SHP77 (cell line): ENCODE data around the gene RHOT1.
"Not testable (repeated sequence)": the region's sequence is repeated elsewhere in the genome, so short reads cannot be mapped to it uniquely, and the experiment has no call there.

Experiments used
- DNase-seq, 2 experiments: peaks; one replicate each; lab custom pipeline; 2025; lab: John Stamatoyannopoulos, UW

Gene RHOT1

DNA sequence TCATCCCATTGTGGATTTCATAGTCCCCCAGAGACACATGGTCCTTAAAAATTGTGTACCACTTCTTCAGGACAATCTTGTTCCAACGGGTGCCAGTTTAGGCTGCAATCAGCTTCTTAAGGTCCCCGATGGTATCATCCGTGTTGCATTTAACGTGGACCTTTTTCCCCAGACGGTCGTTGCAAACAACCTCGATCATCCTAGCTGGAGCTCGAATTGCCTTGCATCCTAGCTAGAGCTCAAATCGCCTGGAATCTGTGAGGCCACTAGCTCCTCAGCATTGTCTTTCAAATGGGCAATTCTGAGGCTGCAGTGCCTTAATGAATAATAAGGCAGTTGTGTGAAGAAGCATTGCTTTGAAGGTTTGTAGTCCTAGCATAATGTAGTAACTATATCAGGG lies 85.6 kb downstream of the RHOT1 start:
- no peak for DNase-seq

DNA sequence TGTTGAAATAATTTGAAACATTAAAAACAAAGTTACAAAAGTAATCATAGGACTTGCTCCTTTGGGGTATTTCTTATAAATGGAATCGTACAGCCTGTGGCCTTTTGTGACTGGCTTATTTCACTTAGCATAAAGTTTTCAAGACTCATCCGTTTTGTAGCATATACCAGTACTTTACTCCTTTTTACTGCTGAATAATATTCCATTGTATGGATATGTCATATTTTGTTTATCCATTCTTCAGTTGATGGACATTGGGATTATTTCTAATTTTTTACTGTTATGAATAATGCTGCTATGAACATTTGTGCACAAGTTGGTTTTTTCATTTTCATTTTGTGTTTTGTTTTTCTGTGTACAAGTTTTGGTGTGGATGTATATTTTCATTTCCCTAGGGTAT lies 93.3 kb downstream of the RHOT1 start:
- no peak for DNase-seq

DNA sequence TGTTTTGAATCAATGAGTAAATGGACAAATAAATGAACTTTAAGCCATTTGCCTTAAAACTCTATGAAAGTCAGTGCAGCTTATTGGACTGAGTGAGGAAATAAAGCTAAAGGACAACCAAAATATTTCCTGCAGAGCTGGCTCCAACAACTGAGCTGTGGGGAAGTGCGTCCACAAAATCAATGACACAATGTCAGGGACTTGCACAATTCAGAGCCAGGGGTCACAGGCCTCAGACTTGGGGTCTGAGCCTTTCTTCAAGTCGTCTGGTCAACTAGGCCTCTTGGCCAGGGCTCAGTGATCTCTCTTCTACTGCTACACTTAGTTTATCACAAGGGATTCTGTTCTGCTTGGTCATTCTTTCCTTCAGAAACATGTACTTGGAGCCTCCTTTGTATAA lies 97.2 kb downstream of the RHOT1 start:
- no peak for DNase-seq

DNA sequence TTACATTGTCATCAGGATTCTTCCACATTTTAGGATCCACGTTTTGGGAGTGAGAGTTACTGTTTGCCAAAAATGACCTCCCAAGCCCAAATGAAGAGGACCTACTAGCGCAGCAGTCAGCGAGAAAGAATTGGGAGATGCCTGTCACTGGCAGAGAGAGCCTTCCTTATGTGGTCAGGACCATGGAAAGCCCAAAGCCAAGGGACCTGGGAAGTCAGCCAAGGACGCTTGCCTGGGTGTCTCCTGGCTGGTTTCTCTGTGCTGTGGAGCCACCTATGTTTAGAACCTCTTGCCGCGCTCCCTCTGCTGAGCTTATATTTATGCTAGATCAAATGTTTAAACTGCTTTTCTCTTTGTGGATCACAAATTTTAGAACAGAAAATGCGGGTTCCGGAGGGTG lies 98.4 kb downstream of the RHOT1 start:
- DNase-seq = no peak

- no peak for DNase-seq
Observed at GRCh38 chr17:32241640-32242039, 99.3 kb downstream of the RHOT1 start.

- no peak for DNase-seq
Observed at GRCh38 chr17:32249475-32249874, 107.2 kb downstream of the RHOT1 start.

GRCh38 chr17:32253117-32253611 lies 110.9 kb downstream of the RHOT1 start:
- peak; percentile 63 to 65 for DNase-seq

DNA sequence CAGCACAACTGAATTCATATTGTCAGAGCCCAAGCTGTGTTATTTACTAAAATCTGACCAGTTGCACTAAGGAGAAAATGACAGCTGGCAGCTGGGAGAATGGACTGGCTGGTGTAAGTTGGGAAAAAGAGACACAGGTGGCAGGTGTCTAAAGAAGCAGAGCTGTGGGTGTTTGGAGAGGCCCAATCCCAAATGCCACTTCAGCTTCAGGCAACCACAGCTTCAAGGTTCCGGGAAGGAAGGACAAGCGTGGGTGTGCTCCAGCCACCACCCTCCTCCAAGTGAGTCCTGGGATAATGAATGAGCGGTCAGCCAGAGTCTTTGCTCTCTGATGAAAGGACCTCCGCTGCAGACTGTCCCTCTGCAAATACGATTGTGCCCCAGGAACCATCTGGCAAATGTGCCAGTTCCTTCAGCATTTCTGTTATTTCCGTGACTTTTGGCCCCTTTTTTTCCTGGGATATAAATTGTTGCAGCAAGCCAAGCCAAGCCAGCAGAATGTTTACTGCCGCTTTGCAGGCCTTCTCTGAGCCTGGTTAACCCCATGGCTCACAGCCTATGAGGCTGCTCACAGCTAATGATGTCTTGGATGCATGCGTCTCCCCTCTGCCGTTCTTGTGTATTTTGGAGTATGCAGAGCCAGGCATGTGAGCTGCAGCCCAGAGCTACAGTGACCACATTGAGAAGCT lies 113.9 kb downstream of the RHOT1 start:
- no peak for DNase-seq

- no peak for DNase-seq
Observed at GRCh38 chr17:32256701-32257019, 114.4 kb downstream of the RHOT1 start.

DNA sequence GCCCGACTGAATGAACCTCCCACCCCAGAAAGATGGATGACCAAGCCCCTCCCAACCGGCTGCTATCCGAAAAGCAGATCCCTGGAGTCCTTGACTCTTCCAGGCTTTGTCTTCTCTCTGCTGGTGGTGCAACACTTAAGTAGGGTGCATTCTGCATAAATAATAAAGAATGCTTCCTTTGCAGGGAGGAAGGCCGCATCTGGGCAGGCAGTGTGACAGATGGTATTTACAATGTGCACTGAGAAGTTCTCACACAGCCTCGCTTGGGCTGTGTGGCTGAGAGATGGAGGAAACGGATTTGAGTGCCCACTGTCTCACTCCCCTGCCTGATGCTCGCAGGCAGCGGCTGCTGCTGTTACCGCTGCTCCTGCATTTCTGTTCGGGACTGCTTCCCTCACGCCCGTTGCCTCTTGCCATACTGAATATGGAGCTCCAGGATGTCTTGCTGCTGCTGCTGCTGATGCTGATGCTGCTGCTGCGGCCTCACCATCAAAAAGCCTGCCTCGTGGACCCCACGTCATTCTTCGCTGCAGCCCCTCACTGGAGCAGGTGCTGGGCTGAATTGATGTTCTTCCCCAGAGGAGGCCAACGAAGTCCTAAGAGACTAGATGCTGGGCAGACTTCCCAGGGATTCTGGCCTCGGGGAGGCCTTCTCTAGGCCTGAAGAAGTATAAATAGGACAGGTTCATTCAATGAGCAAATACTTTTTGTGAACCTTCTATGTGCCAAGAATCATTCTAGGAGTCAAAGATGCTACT lies 116.3 kb downstream of the RHOT1 start:
- DNase-seq = no peak

GRCh38 chr17:32259586-32259985 lies 117.3 kb downstream of the RHOT1 start:
- no peak for DNase-seq

GRCh38 chr17:32261417-32261736 lies 119.1 kb downstream of the RHOT1 start:
- no peak for DNase-seq

DNA sequence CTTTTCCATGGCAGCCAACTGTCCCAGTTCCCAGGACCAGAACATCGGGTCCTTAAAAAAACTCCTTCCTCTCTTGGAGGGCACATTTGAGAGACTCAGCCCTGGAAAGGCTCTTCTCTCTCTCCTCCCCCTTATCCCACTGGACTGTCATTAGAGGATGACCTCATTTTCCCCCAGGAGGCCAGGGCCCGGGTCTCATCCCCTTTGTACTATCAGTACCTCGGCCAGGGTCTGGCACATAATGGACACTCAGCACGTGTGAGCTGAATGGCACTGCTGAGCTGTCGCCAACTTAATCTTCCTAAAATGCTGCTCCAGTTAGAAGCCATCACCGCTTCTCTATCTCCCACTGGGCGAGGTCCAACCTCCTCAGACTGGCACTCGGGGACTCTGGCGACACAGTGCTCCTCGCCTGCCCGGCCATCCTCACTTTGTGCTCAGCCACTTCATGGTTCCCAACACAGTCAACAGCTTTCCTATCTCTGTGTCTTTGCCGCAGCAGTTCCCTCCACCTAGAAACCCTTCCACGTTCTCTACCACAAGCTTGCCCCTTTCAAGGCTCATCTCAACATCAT lies 119.7 kb downstream of the RHOT1 start:
- no peak for DNase-seq

- not testable (repeated sequence) for DNase-seq
Observed at GRCh38 chr17:32263515-32263914, 121.2 kb downstream of the RHOT1 start.

DNA sequence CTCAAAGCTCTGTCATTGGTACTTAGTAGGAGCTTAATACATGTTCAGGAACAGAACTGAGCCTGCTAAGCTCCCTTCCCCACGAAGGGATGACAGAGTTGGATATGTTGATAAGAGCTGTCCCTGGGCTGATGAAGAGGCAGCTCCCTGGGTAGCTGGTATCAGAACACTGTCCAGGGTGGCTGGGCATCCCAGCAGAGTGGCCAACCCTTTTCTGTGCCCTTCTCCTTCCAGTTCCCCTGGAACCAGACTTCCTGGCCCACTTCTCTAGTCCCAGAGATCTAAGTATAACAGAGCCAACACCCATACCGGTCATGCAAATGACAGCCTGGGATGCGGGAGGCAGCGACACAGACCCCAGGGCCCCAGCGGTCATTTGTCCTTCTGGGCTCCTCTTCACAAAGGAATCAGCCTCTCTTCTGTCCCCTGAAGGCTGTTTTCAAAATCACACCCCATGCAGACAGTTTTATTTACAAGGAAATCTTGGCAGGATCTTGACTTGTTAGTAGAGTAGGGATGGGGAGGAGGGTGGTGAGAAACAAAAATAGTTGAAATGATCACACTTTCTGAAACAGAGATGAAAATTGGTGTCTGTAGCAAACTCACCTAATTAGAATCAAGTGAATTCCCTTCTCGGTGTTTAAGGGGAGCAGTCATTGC lies 122.0 kb downstream of the RHOT1 start:
- DNase-seq = no peak

DNA sequence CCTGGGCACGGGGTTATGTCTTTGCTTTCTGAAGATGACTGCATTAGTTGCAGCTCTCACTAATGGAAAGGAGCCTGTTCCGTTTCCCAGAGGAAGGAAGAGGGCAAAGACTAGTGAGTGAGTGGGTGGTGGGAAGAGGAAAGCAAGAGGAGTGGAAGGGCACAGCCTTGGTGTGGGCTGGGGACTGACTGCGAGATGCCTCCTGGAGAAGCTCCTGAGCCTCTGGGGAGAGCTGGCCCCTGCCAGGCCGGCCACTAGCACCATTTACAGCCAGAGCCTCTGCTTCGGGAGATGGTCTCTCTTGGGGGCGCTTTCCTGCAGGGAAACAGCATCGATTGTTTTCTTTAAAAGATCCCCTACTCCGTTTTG lies 122.5 kb downstream of the RHOT1 start:
- no peak for DNase-seq

DNA sequence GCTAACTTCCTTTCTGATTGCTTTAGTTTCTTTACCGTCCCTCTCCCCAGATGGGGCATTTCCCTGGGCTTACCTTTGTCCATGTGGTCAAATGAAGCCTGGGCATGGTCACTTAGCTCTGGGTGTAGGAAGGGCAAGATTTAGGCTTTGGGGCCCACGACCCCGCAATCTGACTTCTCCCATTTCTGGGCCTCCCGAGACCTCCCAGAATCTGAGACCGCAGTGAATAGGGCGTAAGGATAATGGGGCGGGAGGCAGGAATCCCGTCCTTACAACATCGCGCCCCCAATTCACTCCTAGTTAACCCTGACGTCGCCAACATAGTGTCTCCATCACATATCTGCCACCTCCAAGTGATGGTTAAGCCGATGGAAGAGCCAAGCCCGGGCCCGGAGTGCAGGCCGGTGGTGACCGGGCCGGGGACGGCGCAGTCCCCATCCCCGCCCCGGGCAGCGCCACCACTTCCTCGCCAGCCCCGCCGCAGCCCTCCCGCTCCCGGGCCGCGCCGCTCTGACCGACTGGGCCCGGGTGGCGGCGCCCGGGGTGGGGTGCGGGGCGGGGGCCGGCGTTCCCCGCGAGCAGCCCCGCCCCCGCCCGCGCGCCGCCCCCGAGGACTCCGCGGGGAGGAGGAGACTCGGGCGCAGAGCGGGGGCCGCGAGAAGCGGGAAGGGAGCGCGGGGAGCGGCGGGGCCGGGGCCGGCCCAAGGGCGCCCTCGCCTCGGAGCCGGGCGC lies 123.1 kb downstream of the RHOT1 start, which contains the start of gene RHBDL3:
TSS of gene RHBDL3 (plus strand) at position 641 of the 732 bp plus-strand sequence. CDS start 358 bp downstream, outside the sequence.
- no peak for DNase-seq

GRCh38 chr17:32266051-32266388 lies 123.7 kb downstream of the RHOT1 start:
- DNase-seq = no peak

- DNase-seq = no peak
Observed at GRCh38 chr17:32266389-32267301, 124.3 kb downstream of the RHOT1 start.

DNA sequence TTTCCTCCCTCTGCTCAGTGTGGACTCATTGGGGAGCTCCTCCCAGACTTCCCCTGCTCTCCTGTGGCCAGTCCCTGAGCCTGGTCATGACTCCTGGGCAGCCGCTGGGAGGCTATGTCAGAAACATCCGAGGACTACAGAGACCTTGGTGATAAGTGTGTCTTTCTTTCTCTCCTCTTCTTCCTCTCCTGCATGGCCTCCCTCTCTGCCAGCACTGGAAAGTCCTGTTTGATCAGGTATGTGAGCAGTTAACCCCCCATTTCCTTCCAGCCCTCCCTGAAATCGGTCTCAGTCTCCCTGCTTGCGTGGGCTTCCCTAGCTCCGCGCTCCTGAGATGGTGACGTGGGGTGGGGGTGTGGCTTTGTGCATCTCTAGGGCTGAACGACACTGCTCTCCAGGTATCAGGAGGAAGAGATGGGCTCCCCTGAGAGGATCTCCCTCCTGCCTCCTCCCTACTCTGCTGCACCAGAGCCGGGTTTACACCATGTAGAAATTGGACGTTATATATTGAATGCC lies 125.4 kb downstream of the RHOT1 start:
- DNase-seq = no peak

- no peak for DNase-seq
Observed at GRCh38 chr17:32268734-32269288, 126.5 kb downstream of the RHOT1 start.
